ENCODE measurements around the gene RTP2.

Gene RTP2

DNA sequence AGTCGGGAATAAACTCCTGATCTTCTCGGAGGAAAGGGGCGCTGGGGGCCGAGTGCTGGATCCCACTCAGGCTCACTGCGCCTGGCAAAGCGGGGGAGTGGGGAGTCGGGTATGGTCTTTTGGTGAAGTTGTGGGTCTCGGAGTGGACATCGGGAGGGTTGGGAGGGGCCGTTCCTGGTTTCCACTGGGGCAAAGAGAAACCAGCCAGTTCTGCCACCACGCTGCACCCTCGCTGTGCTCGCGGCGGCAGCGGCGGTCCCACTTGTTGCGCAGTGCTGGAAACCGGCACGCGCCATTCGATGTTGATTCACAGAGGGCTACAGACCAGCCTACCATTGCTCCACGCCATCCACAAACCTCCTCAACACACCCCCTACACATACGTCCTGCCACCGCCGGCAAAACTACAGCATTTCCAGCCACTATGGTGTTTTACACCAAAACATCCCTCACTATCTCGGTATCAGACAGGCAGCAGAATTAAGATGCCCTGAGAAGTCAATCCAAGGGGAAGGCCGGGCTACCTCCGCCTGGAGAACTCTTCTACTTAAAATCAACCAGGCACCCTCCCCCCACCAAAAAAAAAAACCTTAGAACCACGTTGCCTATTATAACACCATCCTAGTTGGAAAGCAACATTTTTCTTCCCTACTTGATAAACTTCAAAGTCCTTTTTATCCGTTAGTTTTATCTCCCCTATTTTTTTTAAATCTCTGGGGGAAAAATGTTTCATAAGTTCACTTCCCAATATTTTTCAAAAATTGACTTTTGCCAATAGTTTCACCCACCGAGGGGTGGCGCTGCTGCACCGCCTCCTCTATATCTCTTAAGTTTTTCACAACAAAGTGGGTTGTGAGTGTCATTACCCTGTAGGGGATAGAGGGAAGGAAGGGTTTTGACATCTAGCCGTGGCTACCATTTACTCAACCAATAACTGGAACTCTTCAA, 39.3 kb upstream of the RTP2 start:
- TF ChIP-seq CTCF (IDR thresholded peaks at IDR 0.05; ENCODE audit: insufficient read depth, missing control alignments), result peak; percentile 91
- DNase-seq (ENCODE audit: insufficient read length, low spot score) (no peak), FAIRE-seq (no peak)

- TF ChIP-seq CTCF (IDR thresholded peaks at IDR 0.05; ENCODE audit: insufficient read depth, missing control alignments), result peak; percentile 74
- FAIRE-seq, result no peak
- no peak for DNase-seq (ENCODE audit: insufficient read length, low spot score)
These were observed 38.4 kb upstream of the RTP2 start for GRCh38 chr3:187740421-187741399.

DNA sequence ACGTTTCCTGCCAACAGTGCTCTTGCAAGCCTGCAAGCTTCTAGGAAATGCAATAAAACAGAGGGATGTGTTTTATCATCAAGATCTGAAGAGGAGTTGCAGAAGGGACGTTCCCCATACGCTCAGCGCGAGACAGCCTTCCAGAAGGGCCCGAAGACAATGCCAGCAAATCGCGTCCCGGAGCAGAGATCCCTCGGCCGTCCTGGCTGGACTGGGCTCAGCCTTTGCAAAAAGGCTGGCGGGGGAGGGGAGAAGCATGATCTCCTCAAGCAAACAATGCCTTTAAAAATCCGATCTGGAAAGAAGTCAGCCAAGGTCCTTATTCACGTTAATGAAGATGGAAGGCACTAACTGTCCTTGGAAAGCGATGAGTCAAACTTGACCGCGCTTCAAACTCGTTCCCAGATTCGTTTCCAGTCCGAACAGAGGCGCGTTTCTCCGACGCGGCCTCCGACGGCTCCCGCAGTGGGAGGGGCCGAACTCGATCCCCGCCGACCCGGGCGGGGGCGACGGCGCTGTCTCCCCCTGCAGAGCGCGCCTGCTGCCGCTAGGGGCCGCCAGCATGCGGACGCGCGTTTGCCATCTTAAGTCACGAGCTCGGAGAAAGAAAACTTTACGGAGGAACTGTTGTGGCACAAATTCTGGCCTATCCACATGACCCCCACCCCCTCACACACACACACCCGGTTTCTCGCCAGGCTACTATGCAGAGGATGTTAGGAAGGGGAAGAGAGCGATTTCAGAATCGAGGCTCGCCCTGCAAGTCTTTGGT, 37.4 kb upstream of the RTP2 start:
- peak; percentile 72 for TF ChIP-seq CTCF (IDR thresholded peaks at IDR 0.05; ENCODE audit: insufficient read depth, missing control alignments)
- no peak for FAIRE-seq
- DNase-seq (ENCODE audit: insufficient read length, low spot score), result no peak

GRCh38 chr3:187739094-187739560, 36.8 kb upstream of the RTP2 start:
- no peak for DNase-seq (ENCODE audit: insufficient read length, low spot score)
- FAIRE-seq, result no peak
- no peak for TF ChIP-seq CTCF (IDR thresholded peaks at IDR 0.05; ENCODE audit: insufficient read depth, missing control alignments)

DNA sequence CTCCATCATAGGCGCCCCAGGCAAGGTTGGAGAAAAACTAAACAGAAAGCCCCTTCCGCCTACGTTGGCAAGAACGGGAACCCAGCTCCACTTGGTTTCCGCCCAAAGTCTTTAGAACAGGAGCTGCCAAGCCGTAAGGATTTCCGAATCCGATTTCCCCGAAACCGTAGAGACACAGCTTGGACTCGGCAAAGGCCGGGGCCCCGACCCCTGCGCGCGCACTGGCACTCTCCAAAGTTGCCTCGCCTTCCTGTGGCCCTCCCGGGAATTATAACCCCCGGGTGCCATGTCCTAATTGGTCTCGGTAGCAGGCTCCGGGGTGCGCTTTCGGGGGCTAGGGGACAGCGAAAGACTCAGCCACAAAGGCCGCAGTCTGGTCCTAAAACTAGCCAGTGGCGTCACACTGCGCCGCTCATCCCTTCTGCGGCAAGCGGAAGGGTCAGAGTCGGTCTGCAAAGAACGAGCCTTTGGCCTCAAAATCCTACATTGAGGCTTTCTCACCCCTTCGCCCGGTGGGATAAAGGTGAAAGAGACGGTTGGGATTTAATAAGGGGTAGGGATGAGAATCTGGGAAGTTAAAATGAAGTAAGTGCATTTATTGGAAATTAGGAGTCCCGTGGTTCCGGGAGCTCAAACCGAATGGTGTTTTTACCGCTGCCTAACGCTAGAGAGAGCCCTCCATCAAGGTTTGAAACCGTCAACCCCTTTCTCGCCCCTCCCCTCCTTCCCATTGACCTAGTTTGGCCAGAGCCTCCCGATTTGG, 36.2 kb upstream of the RTP2 start:
- FAIRE-seq (no peak), DNase-seq (ENCODE audit: insufficient read length, low spot score) (peak; percentile 40)
- peak; percentile 90 for TF ChIP-seq CTCF (IDR thresholded peaks at IDR 0.05; ENCODE audit: insufficient read depth, missing control alignments)

- FAIRE-seq, result no peak
- DNase-seq (ENCODE audit: insufficient read length, low spot score), result no peak
- TF ChIP-seq CTCF (IDR thresholded peaks at IDR 0.05; ENCODE audit: insufficient read depth, missing control alignments), result no peak
These were observed 35.6 kb upstream of the RTP2 start for GRCh38 chr3:187738071-187738330.
